Measurements from ENCODE around the gene GDPD5.

- TF ChIP-seq, protein P1, sequence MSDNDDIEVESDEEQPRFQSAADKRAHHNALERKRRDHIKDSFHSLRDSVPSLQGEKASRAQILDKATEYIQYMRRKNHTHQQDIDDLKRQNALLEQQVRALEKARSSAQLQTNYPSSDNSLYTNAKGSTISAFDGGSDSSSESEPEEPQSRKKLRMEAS (IDR thresholded peaks at IDR 0.05), result no peak
- TF ChIP-seq CTCF (IDR thresholded peaks at IDR 0.05) (no peak), EP300 (IDR thresholded peaks at IDR 0.05) (no peak), CHD2 (IDR thresholded peaks at IDR 0.05; ENCODE audit: low read length, partially characterized antibody) (no peak), POLR2A (IDR thresholded peaks at IDR 0.05; ENCODE audit: low read length) (no peak), HOXA7 (CRISPR knock-in tag; IDR thresholded peaks at IDR 0.05) (no peak), BHLHE40 (IDR thresholded peaks at IDR 0.05; ENCODE audit: low read depth, low read length) (no peak), RAD21 (conservative IDR thresholded peaks at IDR 0.05 in 1 of 2, IDR thresholded peaks at IDR 0.05 in 1 of 2) (no peak)
- TF ChIP-seq, protein P2, sequence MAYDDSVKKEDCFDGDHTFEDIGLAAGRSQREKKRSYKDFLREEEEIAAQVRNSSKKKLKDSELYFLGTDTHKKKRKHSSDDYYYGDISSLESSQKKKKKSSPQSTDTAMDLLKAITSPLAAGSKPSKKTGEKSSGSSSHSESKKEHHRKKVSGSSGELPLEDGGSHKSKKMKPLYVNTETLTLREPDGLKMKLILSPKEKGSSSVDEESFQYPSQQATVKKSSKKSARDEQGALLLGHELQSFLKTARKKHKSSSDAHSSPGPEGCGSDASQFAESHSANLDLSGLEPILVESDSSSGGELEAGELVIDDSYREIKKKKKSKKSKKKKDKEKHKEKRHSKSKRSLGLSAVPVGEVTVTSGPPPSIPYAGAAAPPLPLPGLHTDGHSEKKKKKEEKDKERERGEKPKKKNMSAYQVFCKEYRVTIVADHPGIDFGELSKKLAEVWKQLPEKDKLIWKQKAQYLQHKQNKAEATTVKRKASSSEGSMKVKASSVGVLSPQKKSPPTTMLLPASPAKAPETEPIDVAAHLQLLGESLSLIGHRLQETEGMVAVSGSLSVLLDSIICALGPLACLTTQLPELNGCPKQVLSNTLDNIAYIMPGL (CRISPR knock-in tag; IDR thresholded peaks at IDR 0.05; ENCODE audit: borderline replicate concordance), result no peak
- TF ChIP-seq, protein P3, sequence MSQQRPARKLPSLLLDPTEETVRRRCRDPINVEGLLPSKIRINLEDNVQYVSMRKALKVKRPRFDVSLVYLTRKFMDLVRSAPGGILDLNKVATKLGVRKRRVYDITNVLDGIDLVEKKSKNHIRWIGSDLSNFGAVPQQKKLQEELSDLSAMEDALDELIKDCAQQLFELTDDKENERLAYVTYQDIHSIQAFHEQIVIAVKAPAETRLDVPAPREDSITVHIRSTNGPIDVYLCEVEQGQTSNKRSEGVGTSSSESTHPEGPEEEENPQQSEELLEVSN (IDR thresholded peaks at IDR 0.05; ENCODE audit: borderline replicate concordance, low read depth), result no peak
Observed at GRCh38 chr11:75524665-75525432, 892 bp downstream of the GDPD5 start.
